Astrocyte of the spinal cord (primary cell): Measurements from ENCODE around the gene TSPAN13.
"Not testable (repeated sequence)": the region's sequence is repeated elsewhere in the genome, so short reads cannot be mapped to it uniquely, and the experiment has no call there.

Experiments used
- DNase-seq: peaks from one replicate; pipeline ENCODE4 v3.0.0; 2011; ENCODE audit warnings: low read depth, low spot score
- H3K4me3 ChIP-seq: 2 replicates; pipeline ENCODE4 v1.5.1; 2011; ENCODE audit warnings: low read depth, mild to moderate bottlenecking, low read length, moderate library complexity
- in situ Hi-C: cut with HindIII; loops from 2 replicates; pipeline ENCODE4 v1.10.0; 2017; ENCODE audit warnings: low sequenced_read_pairs
- TF ChIP-seq, protein P1 (sequence below): IDR thresholded peaks from 2 replicates; pipeline ENCODE4 v1.5.1; 2012; ENCODE audit warnings: low read depth, mild to moderate bottlenecking, low read length, inconsistent platforms

TSPAN13 gene

DNA sequence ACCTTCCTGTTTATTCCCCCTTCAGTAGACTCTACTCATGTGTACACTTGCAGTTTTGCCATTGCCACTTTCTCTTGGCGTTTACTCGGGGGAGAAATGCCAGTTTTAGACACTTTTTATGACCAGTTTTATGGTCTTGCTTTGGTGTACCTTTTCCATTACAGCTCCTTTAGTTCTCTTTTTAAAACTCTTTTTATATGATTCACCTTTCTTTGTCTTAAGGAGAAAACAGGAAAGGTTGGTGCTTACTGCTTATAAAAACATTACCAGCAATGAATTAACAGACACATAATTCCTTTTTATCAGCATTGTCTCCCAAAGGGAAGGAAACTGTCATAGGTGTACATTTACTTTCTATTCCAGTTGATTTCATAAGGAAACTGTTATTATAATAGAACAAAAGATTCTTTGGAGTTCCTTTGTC is 11.9 kb downstream of the TSPAN13 start:
- DNase-seq = no peak
- TF ChIP-seq, protein P1, sequence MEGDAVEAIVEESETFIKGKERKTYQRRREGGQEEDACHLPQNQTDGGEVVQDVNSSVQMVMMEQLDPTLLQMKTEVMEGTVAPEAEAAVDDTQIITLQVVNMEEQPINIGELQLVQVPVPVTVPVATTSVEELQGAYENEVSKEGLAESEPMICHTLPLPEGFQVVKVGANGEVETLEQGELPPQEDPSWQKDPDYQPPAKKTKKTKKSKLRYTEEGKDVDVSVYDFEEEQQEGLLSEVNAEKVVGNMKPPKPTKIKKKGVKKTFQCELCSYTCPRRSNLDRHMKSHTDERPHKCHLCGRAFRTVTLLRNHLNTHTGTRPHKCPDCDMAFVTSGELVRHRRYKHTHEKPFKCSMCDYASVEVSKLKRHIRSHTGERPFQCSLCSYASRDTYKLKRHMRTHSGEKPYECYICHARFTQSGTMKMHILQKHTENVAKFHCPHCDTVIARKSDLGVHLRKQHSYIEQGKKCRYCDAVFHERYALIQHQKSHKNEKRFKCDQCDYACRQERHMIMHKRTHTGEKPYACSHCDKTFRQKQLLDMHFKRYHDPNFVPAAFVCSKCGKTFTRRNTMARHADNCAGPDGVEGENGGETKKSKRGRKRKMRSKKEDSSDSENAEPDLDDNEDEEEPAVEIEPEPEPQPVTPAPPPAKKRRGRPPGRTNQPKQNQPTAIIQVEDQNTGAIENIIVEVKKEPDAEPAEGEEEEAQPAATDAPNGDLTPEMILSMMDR = no peak
- no peak overlapping the region for H3K4me3 ChIP-seq
- in situ Hi-C loops = no loop called here

DNA sequence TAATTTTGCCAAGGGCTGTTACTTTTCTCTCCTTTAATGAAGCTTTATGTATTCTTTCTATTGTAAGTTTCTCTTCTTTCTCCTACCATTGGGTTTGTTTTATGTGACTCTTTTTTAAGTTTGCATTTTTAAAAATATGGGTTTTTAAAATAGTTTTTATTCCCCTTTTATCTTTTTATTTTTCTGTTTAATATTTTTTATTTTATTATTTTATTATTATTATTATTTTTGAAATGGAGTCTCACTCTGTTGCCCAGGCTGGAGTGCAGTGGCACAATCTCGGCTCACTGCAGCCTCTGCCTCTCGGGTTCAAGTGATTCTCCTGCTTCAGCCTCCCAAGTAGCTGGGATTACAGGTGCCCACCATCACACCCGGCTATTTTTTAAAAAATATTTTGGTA is 16.4 kb downstream of the TSPAN13 start:
- H3K4me3 ChIP-seq, DNase-seq, in situ Hi-C loops: not testable (repeated sequence)

DNA sequence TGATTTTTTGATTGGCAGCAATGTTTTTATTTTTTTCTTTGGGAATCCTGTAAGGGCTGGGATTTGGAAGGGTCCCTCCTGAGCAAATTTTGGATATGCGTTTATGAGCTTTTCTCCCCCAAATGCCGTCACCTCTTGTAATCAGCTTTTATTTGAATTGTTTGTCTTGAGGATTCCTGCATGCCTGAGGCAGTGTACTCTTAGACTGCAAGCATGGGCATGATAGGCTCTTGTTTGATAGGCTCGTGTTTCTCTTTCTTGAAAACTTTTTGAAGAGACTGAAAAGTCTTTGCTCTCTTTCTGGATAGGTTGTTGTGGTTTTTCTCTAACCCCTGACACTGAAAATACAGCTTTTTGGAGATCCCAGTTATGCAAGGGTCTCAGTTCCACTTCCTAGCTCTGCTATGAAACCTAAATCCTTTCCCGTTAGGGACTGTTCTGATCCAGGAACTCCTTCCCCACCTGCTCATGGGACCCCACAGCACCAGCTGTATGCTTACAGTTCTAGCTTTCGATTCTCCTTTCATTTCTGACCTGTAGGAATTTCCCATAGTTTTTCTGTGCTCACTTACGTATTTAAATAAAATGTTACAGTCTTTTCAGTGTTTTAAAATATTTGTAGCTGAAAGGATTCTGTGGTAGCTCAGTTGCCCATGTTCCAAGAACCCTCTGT is 17.2 kb downstream of the TSPAN13 start:
- DNase-seq = no peak
- no peak overlapping the region for H3K4me3 ChIP-seq
- TF ChIP-seq, protein P1 = no peak
- in situ Hi-C loops = no loop called here

DNA sequence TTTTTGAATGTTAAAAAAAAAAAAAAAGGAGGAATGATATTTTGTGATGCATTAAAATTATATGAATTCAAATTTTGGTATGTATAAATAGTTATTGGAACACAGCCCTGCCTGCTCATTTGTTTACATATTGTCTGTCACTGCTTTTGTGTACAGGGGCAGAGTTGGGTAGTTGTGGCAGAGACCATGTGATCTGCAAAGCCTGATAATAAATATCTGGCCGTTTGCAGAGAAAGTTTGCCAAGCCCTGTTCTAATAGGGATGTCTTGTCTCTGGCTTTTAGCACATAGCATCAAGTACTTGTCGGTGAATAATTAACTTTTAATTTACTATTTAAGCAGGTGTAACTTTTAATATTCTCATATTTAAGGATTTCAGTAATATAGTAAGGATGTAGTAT is 19.8 kb downstream of the TSPAN13 start:
- DNase-seq = no peak
- in situ Hi-C loops = no loop called here

GRCh38 chr7:16773884-16774283 is 20.3 kb downstream of the TSPAN13 start:
- TF ChIP-seq, protein P1 = no peak
- no peak overlapping the region for H3K4me3 ChIP-seq
- no peak for DNase-seq
- in situ Hi-C loops = no loop called here

More for the DNA sequence above, 19.8 kb downstream of the TSPAN13 start:
- TF ChIP-seq, protein P1 = no peak
- no peak overlapping the region for H3K4me3 ChIP-seq

- no peak for DNase-seq
- TF ChIP-seq, protein P1 = no peak
- in situ Hi-C loops = no loop called here
- no peak overlapping the region for H3K4me3 ChIP-seq
Observed at GRCh38 chr7:16774294-16774693, 20.7 kb downstream of the TSPAN13 start.

DNA sequence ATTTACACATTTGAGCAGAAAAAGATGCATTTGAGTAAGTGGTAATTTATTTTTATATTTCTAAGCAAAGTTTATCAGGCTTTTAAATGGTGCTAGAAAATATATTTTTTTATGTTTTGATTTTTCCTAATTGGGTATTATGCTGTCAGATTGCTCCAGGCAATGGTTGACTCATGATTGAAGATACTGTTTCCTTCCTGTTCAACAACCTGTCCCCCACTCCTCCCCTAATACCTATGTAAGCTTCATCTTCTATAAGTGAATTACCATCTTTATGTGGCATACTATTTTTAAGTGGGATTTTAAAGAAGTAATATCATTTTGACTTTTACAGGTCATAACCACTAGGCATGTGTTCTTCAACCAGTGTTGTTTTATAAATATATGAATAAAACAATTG is 21.4 kb downstream of the TSPAN13 start:
- in situ Hi-C loops = no loop called here
- DNase-seq = no peak
- H3K4me3 ChIP-seq = no peak overlapping the region

More for the DNA sequence above, 21.4 kb downstream of the TSPAN13 start:
- TF ChIP-seq, protein P1 = no peak
